PC-3 (cell line): ENCODE results near the gene EPN1. TPM values are rescaled to one million over a fixed set of nuclear protein-coding genes. Genes with fewer than 3 reads are reported as not detected.

Experiments used
- ATAC-seq: fragments of 200-7000 bp; cut with Tn5 transposase; 2 replicates; pipeline ENCODE4 v1.9.1; 2020; ENCODE audit warnings: mild to moderate bottlenecking, moderate library complexity
- BruUV-seq: library from RNA; stranded (reverse); fragments of 400-500 nt; replicated peaks from 2 replicates; lab custom pipeline; 2021; lab: Mats Ljungman, UMichigan
- CTCF ChIA-PET: fragments of 300-600 bp; sonication (Branson Sonifier 250); formaldehyde crosslinking; loops from one replicate; lab custom pipeline; 2022; ENCODE audit warnings: antibody characterized with exemption; lab: Charles Lee
- POLR2A ChIA-PET: fragments of 300-600 bp; sonication (Branson Sonifier 250); formaldehyde crosslinking; loops from one replicate; lab custom pipeline; 2022; ENCODE audit warnings: antibody characterized with exemption; ENCODE audit not compliant: unreplicated experiment; lab: Charles Lee
- DNase-seq: peaks from one replicate; pipeline ENCODE4 v3.0.0-alpha.2; 2015
- H2AFZ ChIP-seq: fragments of 300-600 bp; sonication (generic); 2 replicates; pipeline ENCODE4 v1.6.0; 2016; ENCODE audit warnings: antibody characterized with exemption, low read length
- H3F3A ChIP-seq: fragments of 300-600 bp; sonication (generic); one replicate; pipeline ENCODE4 v1.6.0; 2017; ENCODE audit warnings: antibody characterized with exemption, low read length, control low read depth, mild to moderate bottlenecking; ENCODE audit not compliant: unreplicated experiment
- H3K27ac ChIP-seq: fragments of 300-600 bp; sonication (generic); 2 replicates; pipeline ENCODE4 v1.5.1; 2016; ENCODE audit warnings: mild to moderate bottlenecking, low read length
- H3K27me3 ChIP-seq: fragments of 300-600 bp; sonication (generic); 2 replicates; pipeline ENCODE4 v1.6.1; 2016; ENCODE audit warnings: low read length, mixed read lengths
- H3K36me3 ChIP-seq: fragments of 300-600 bp; sonication (generic); 2 replicates; pipeline ENCODE4 v1.6.1; 2016; ENCODE audit warnings: low read depth, mixed run types, low read length, mixed read lengths
- H3K4me1 ChIP-seq: fragments of 300-600 bp; sonication (generic); 2 replicates; pipeline ENCODE4 v1.5.1; 2016; ENCODE audit warnings: low read length; ENCODE audit not compliant: insufficient read depth
- H3K4me2 ChIP-seq: fragments of 300-600 bp; sonication (generic); 2 replicates; pipeline ENCODE4 v1.6.0; 2016; ENCODE audit warnings: low read length
- H3K4me3 ChIP-seq: fragments of 300-600 bp; sonication (generic); 2 replicates; pipeline ENCODE4 v1.5.1; 2016; ENCODE audit warnings: mild to moderate bottlenecking, low read length, mixed read lengths
- H3K79me2 ChIP-seq: fragments of 300-600 bp; sonication (generic); 2 replicates; pipeline ENCODE4 v1.6.1; 2017; ENCODE audit warnings: low read length, mixed read lengths
- H3K9ac ChIP-seq: fragments of 300-600 bp; sonication (generic); 2 replicates; pipeline ENCODE4 v1.6.0; 2016; ENCODE audit warnings: mild to moderate bottlenecking, low read length
- H3K9me2 ChIP-seq: fragments of 300-600 bp; sonication (generic); replicated peaks from 2 replicates; pipeline ENCODE4 v1.6.1; 2016; ENCODE audit warnings: mixed run types, low read length, mixed read lengths
- H3K9me3 ChIP-seq: fragments of 300-600 bp; sonication (generic); 2 replicates; pipeline ENCODE4 v1.6.1; 2016; ENCODE audit warnings: low read length, mixed read lengths
- H4K20me1 ChIP-seq: fragments of 300-600 bp; sonication (generic); 2 replicates; pipeline ENCODE4 v1.6.1; 2016; ENCODE audit warnings: low read length, mixed read lengths
- CTCF ChIP-seq: fragments of 300-600 bp; sonication (generic); conservative IDR thresholded peaks from 2 replicates; pipeline ENCODE4 v1.5.1; 2017; ENCODE audit warnings: antibody characterized with exemption, low read depth, mild to moderate bottlenecking, low read length
- EZH2 ChIP-seq: fragments of 300-600 bp; sonication (generic); IDR thresholded peaks from one replicate; pipeline ENCODE4 v1.6.1; 2017; ENCODE audit warnings: antibody characterized with exemption, mild to moderate bottlenecking, low read length; ENCODE audit not compliant: unreplicated experiment
- EZH2phosphoT487 ChIP-seq: fragments of 300-600 bp; sonication (generic); IDR thresholded peaks from 2 replicates; pipeline ENCODE4 v1.6.1; 2018; ENCODE audit warnings: mild to moderate bottlenecking, antibody characterized with exemption, low read length, borderline replicate concordance
- intact Hi-C: fragments of 100-400 bp; cut with micrococcal nuclease; formaldehyde crosslinking; loops from 2 replicates; pipeline ENCODE4 v1.9.0; 2023
- total RNA-seq: library from RNA; depleted of rRNA; stranded (reverse); fragments of >200 nt; gene quantifications from 2 replicates; pipeline ENCODE4 v1.2.3, GENCODE V29; 2014

Gene EPN1
- total RNA-seq, 1 experiment from 2014 or later = 203 TPM

- Histone ChIP-seq H3K36me3 (no peaks in the 10 kb centered on the region), H3K9me3 (no peaks in the 10 kb centered on the region), H3K27ac (no peak overlapping the region), H2AFZ (no peak overlapping the region), H4K20me1 (no peaks in the 10 kb centered on the region), H3K27me3 (no peaks in the 10 kb centered on the region), H3K79me2 (peaks cover 51% of the 10 kb centered on the region), H3K4me1 (peaks cover 21% of the 10 kb centered on the region), H3K4me3 (peak overlapping the region; percentile 99), H3K4me2 (peak overlapping the region; percentile 99), H3K9ac (peak overlapping the region; percentile 97), H3F3A (peaks cover 4% of the 10 kb centered on the region), H3K9me2 (no peaks in the 10 kb centered on the region)
- ChIA-PET POLR2A (no interaction called here), CTCF (interaction anchor here (0.6 to 0.7 kb wide), 2 partner anchors 17 to 132 kb away, joined by 4 to 9 read pairs; no protein-coding TSS in a partner anchor)
- ATAC-seq (no peak), DNase-seq (no peak)
- intact Hi-C loops = no loop called here
- TF ChIP-seq EZH2 (no peak), EZH2phosphoT487 (no peak), CTCF (no peak)
- no TSS peak for BruUV-seq
Measured at GRCh38 chr19:55635856-55636440, 39.1 kb upstream of the EPN1 start.

GRCh38 chr19:55636723-55637122, 38.3 kb upstream of the EPN1 start:
- intact Hi-C loops = no loop called here
- H3K27ac ChIP-seq = no peak overlapping the region
- ChIA-PET POLR2A (no interaction called here), CTCF (interaction anchor here (0.6 to 0.7 kb wide), 2 partner anchors 16 to 133 kb away, joined by 4 to 9 read pairs; no protein-coding TSS in a partner anchor)
- peaks cover 58% of the 10 kb centered on the region for H3K79me2 ChIP-seq
- no peak for ATAC-seq
- no peak overlapping the region for H3K9ac ChIP-seq
- peak overlapping the region; percentile 99 for H3K4me3 ChIP-seq
- peaks cover 4% of the 10 kb centered on the region for H3F3A ChIP-seq
- peak overlapping the region; percentile 99 for H3K4me2 ChIP-seq
- H2AFZ ChIP-seq = no peak overlapping the region
- no peaks in the 10 kb centered on the region for H3K36me3 ChIP-seq
- no peak for DNase-seq
- TF ChIP-seq EZH2phosphoT487 (no peak), EZH2 (no peak), CTCF (no peak)
- no TSS peak for BruUV-seq
- no peaks in the 10 kb centered on the region for H3K27me3 ChIP-seq
- H3K9me3 ChIP-seq = no peaks in the 10 kb centered on the region
- no peaks in the 10 kb centered on the region for H3K9me2 ChIP-seq
- H3K4me1 ChIP-seq = peaks cover 21% of the 10 kb centered on the region
- no peaks in the 10 kb centered on the region for H4K20me1 ChIP-seq

GRCh38 chr19:55637534-55637933, 37.5 kb upstream of the EPN1 start:
- H3K9ac ChIP-seq = no peak overlapping the region
- H3K9me2 ChIP-seq = no peaks in the 10 kb centered on the region
- intact Hi-C loops = no loop called here
- no peaks in the 10 kb centered on the region for H4K20me1 ChIP-seq
- DNase-seq (no peak), ATAC-seq (no peak)
- H3K27ac ChIP-seq = no peak overlapping the region
- CTCF ChIA-PET = no interaction called here
- no peak overlapping the region for H3K4me3 ChIP-seq
- no peak for TF ChIP-seq CTCF
- TF ChIP-seq EZH2phosphoT487 = no peak
- TF ChIP-seq EZH2 = no peak
- no peaks in the 10 kb centered on the region for H3K36me3 ChIP-seq
- POLR2A ChIA-PET = no interaction called here
- peaks cover 24% of the 10 kb centered on the region for H3K4me1 ChIP-seq
- H2AFZ ChIP-seq = no peak overlapping the region
- H3K9me3 ChIP-seq = no peaks in the 10 kb centered on the region
- no peaks in the 10 kb centered on the region for H3K27me3 ChIP-seq
- peaks cover 4% of the 10 kb centered on the region for H3F3A ChIP-seq
- H3K79me2 ChIP-seq = peaks cover 65% of the 10 kb centered on the region
- no peak overlapping the region for H3K4me2 ChIP-seq
- no TSS peak for BruUV-seq
